GM12865 (cell line): ENCODE measurements around the gene RHBDD1.

Experiments
- DNase-seq: peaks from one replicate; pipeline ENCODE4 v3.0.0; 2010; ENCODE audit warnings: low read depth
- H3K4me3 ChIP-seq: 2 replicates; pipeline ENCODE4 v1.5.1; 2011; ENCODE audit warnings: mild to moderate bottlenecking, low read depth, low read length, control low read depth
- CTCF ChIP-seq: IDR thresholded peaks from 2 replicates; pipeline ENCODE4 v1.5.1; 2011; ENCODE audit warnings: low read length, control low read depth, low read depth, inconsistent platforms; ENCODE audit not compliant: insufficient read depth; ENCODE audit errors: missing control alignments

RHBDD1 gene

GRCh38 chr2:226890286-226890685, 54.4 kb downstream of the RHBDD1 start:
- H3K4me3 ChIP-seq = no peak overlapping the region
- TF ChIP-seq CTCF = no peak
- DNase-seq = no peak

GRCh38 chr2:226891780-226892590, 56.1 kb downstream of the RHBDD1 start:
- TF ChIP-seq CTCF = no peak
- H3K4me3 ChIP-seq = no peak overlapping the region
- DNase-seq = no peak

GRCh38 chr2:226892729-226893128, 56.9 kb downstream of the RHBDD1 start:
- no peak overlapping the region for H3K4me3 ChIP-seq
- no peak for DNase-seq
- TF ChIP-seq CTCF = no peak

- DNase-seq = no peak
- no peak overlapping the region for H3K4me3 ChIP-seq
- no peak for TF ChIP-seq CTCF
Observed at GRCh38 chr2:226893216-226893615, 57.4 kb downstream of the RHBDD1 start.

GRCh38 chr2:226894752-226895151, 58.9 kb downstream of the RHBDD1 start:
- no peak for DNase-seq
- TF ChIP-seq CTCF = no peak
- H3K4me3 ChIP-seq = no peak overlapping the region

GRCh38 chr2:226895579-226895978, 59.7 kb downstream of the RHBDD1 start:
- TF ChIP-seq CTCF = no peak
- DNase-seq = no peak
- H3K4me3 ChIP-seq = no peak overlapping the region

- no peak overlapping the region for H3K4me3 ChIP-seq
- no peak for DNase-seq
- TF ChIP-seq CTCF = no peak
Observed at GRCh38 chr2:226898121-226898520, 62.3 kb downstream of the RHBDD1 start.
